KMS-11 (cell line): ENCODE data around the gene GTSE1.

Source experiments
- H2AFZ ChIP-seq: fragments of 200-600 bp; sonication (generic); 2 replicates; pipeline ENCODE4 v1.6.1; 2016; ENCODE audit warnings: antibody characterized with exemption, mixed run types, low read depth
- H3K27ac ChIP-seq: fragments of 200-600 bp; sonication (generic); 2 replicates; pipeline ENCODE4 v1.6.1; 2016; ENCODE audit warnings: mild to moderate bottlenecking, mixed run types
- H3K27me3 ChIP-seq: fragments of 200-600 bp; sonication (generic); 2 replicates; pipeline ENCODE4 v1.6.1; 2017; ENCODE audit warnings: mild to moderate bottlenecking, low read depth, mixed run types, moderate library complexity; ENCODE audit not compliant: insufficient read depth
- H3K36me3 ChIP-seq: fragments of 200-600 bp; sonication (generic); 2 replicates; pipeline ENCODE4 v1.6.1; 2017; ENCODE audit warnings: mild to moderate bottlenecking, mixed run types; ENCODE audit not compliant: insufficient read depth
- H3K4me1 ChIP-seq: fragments of 200-600 bp; sonication (generic); 2 replicates; pipeline ENCODE4 v1.6.1; 2016; ENCODE audit warnings: mild to moderate bottlenecking, low read depth, mixed run types; ENCODE audit not compliant: poor library complexity, severe bottlenecking
- H3K4me2 ChIP-seq: fragments of 200-600 bp; sonication (generic); 2 replicates; pipeline ENCODE4 v1.7.0; 2016; ENCODE audit warnings: mild to moderate bottlenecking, mixed run types
- H3K4me3 ChIP-seq: fragments of 200-600 bp; sonication (generic); IDR thresholded peaks from 2 replicates; pipeline ENCODE4 v1.6.1; 2017; ENCODE audit warnings: low read depth, low read length, mixed read lengths; ENCODE audit not compliant: insufficient read depth
- H3K79me2 ChIP-seq: fragments of 200-600 bp; sonication (generic); 2 replicates; pipeline ENCODE4 v1.6.1; 2016; ENCODE audit warnings: low read depth, mixed run types; ENCODE audit not compliant: insufficient read depth
- H3K9ac ChIP-seq: fragments of 200-600 bp; sonication (generic); 2 replicates; pipeline ENCODE4 v1.6.1; 2016; ENCODE audit warnings: mild to moderate bottlenecking, mixed run types
- H4K20me1 ChIP-seq: fragments of 200-600 bp; sonication (generic); 2 replicates; pipeline ENCODE4 v1.6.1; 2016; ENCODE audit warnings: mild to moderate bottlenecking, mixed run types; ENCODE audit not compliant: insufficient read depth
- TF ChIP-seq, protein P1 (sequence below): fragments of 200-600 bp; sonication (generic); conservative IDR thresholded peaks from 2 replicates; pipeline ENCODE4 v1.6.1; 2017; ENCODE audit warnings: low read depth, mild to moderate bottlenecking, antibody characterized with exemption, low read length, moderate library complexity, mixed read lengths

The GTSE1 gene

DNA sequence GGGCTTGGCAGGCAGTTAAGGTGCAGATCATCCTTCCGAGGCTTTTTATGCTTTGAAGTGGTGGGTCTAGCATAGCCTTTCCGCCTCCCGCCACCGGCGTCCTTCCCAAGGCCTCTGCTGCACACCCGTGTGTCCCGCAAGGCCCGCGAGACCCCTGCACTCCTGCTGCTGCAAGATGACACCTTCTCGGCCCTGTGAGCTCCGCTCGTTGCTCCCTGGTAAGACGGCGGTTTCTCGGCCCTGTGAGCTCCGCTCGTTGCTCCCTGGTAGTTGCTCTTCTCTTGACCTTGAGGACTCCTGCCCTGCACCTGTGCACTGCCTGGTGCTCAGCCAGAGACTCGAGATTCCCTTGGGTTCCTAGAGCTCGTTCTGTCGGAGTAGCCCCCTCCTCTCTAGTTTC is 21.0 kb downstream of the GTSE1 start:
- Histone ChIP-seq H3K79me2 (no peaks in the 10 kb centered on the region), H3K27ac (no peak overlapping the region), H2AFZ (no peak overlapping the region), H4K20me1 (no peaks in the 10 kb centered on the region), H3K36me3 (no peaks in the 10 kb centered on the region), H3K4me2 (no peak overlapping the region), H3K9ac (no peak overlapping the region), H3K4me3 (no peak overlapping the region), H3K27me3 (no peaks in the 10 kb centered on the region), H3K4me1 (peaks cover 9% of the 10 kb centered on the region)
- TF ChIP-seq, protein P1, sequence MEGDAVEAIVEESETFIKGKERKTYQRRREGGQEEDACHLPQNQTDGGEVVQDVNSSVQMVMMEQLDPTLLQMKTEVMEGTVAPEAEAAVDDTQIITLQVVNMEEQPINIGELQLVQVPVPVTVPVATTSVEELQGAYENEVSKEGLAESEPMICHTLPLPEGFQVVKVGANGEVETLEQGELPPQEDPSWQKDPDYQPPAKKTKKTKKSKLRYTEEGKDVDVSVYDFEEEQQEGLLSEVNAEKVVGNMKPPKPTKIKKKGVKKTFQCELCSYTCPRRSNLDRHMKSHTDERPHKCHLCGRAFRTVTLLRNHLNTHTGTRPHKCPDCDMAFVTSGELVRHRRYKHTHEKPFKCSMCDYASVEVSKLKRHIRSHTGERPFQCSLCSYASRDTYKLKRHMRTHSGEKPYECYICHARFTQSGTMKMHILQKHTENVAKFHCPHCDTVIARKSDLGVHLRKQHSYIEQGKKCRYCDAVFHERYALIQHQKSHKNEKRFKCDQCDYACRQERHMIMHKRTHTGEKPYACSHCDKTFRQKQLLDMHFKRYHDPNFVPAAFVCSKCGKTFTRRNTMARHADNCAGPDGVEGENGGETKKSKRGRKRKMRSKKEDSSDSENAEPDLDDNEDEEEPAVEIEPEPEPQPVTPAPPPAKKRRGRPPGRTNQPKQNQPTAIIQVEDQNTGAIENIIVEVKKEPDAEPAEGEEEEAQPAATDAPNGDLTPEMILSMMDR: no peak

DNA sequence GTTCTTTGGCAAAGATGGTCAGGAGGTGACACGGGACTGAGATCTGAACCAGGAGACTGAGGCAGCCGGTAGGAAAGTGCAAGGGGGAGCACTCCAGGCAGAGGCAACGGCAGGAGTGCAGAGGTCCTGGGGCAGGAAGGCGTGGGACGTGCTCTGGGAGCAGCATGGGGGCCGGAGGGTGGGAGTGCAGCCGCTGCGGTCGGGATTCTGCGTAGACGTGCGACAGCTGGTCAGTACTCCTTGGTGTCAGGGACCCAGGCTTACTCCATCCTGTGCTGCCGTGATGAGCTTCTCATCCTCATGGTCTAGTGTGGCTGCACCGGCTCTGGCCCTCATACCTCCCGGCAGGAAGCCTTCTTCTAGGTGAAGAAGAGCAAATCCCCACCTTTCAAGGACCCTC is 21.9 kb downstream of the GTSE1 start:
- Histone ChIP-seq H3K9ac (no peak overlapping the region), H3K27me3 (no peaks in the 10 kb centered on the region), H3K4me3 (no peak overlapping the region), H3K4me2 (no peak overlapping the region), H3K79me2 (no peaks in the 10 kb centered on the region), H3K4me1 (peaks cover 8% of the 10 kb centered on the region), H4K20me1 (no peaks in the 10 kb centered on the region), H3K27ac (no peak overlapping the region), H2AFZ (no peak overlapping the region), H3K36me3 (no peaks in the 10 kb centered on the region)
- TF ChIP-seq, protein P1: no peak

DNA sequence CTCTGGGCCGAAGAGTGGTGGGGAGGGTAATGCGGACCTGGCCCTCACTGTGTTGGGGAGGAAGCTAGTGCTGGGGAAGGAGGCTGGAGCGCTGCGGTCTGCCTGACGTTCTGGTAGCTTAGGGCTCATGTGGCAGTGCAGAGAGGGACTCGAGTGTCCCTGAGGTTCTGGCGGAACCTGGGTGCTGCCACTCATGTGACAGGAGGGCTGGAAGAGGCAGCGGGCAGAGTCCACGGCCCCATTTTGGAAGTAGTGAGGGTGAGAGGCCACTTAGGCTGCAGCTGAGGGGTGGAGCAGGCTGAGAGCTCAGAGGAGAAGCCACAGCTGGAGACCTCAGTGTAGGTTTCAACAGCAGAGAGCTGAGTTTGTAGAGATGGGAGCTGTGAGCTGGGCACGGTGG is 22.6 kb downstream of the GTSE1 start:
- no peak overlapping the region for H3K4me2 ChIP-seq
- H3K79me2 ChIP-seq: no peaks in the 10 kb centered on the region
- no peak overlapping the region for H3K27ac ChIP-seq
- H2AFZ ChIP-seq: no peak overlapping the region
- no peak overlapping the region for H3K4me3 ChIP-seq
- no peak overlapping the region for H3K9ac ChIP-seq
- TF ChIP-seq, protein P1: no peak
- H4K20me1 ChIP-seq: no peaks in the 10 kb centered on the region
- peaks cover under 1% of the 10 kb centered on the region for H3K4me1 ChIP-seq
- no peaks in the 10 kb centered on the region for H3K36me3 ChIP-seq
- H3K27me3 ChIP-seq: no peaks in the 10 kb centered on the region

DNA sequence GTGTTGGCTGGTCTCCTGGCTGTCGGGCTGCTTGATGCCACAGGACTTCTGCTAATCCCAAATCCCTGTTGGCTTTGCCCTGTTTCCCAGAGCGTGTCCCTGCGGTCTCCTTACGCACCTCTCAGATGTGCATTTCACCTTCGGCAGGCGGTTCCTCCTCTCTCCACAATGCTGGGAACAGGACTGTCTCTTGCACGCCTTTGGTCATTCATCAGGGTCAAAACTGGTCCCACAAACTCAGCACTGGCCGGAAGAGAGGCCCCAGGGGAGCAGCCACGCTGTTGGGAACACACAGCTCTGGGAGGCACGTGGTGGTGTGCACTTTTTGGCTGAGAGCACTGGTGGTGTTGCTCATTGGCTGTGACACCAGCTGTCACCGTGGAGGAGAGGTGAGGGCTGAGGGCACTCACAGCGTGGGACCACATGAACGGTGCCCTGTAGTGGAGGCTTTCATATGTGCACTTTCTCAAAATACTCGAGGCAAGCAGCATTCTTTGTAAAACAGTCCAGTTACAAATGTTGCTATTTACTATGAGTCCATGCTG is 23.6 kb downstream of the GTSE1 start:
- Histone ChIP-seq H2AFZ (no peak overlapping the region), H3K9ac (no peak overlapping the region), H3K27ac (no peak overlapping the region), H3K36me3 (no peaks in the 10 kb centered on the region), H4K20me1 (no peaks in the 10 kb centered on the region), H3K4me2 (no peak overlapping the region), H3K4me3 (no peak overlapping the region), H3K79me2 (no peaks in the 10 kb centered on the region), H3K27me3 (no peaks in the 10 kb centered on the region), H3K4me1 (no peaks in the 10 kb centered on the region)
- TF ChIP-seq, protein P1: no peak
